Thyroid gland (tissue), 4 donors: ENCODE results near the gene YIPF1. TPM values are rescaled to one million over a fixed set of nuclear protein-coding genes. Genes with fewer than 3 reads are reported as not detected.

Source experiments
- DNase-seq, 2 donors: peaks; one replicate each; pipeline ENCODE4 v3.0.0-alpha.2; 2019
- H3K27ac ChIP-seq, 3 donors: fragments of 200-600 bp; sonication (generic); 1 replicate in 2 of 3; 2 replicates in 1 of 3; pipeline ENCODE4 v1.5.1; 2016 to 2019; ENCODE audit warnings: mild to moderate bottlenecking in 1 of 3, moderate library complexity in 1 of 3
- H3K27me3 ChIP-seq: fragments of 200-600 bp; sonication (generic); one replicate; pipeline ENCODE4 v1.5.1; 2019
- H3K36me3 ChIP-seq, 2 donors: fragments of 200-600 bp; sonication (generic); one replicate each; pipeline ENCODE4 v1.5.1; 2016 to 2019
- H3K4me1 ChIP-seq, 2 donors: fragments of 200-600 bp; sonication (generic); one replicate each; pipeline ENCODE4 v1.5.1; 2017 to 2019
- H3K4me3 ChIP-seq, 3 donors: fragments of 200-600 bp; sonication (generic); replicated peaks in 1 of 3; 1 replicate in 2 of 3; 2 replicates in 1 of 3; pipeline ENCODE4 v1.5.1; 2016; ENCODE audit warnings: mild to moderate bottlenecking in 1 of 3
- H3K9me3 ChIP-seq: fragments of 200-600 bp; sonication (generic); one replicate; pipeline ENCODE4 v1.5.1; 2017
- POLR2A ChIP-seq, 2 donors: fragments of 450-650 bp; IDR thresholded peaks; one replicate each; pipeline ENCODE4 v1.6.1; 2017; ENCODE audit warnings: antibody characterized with exemption in 2 of 2, mild to moderate bottlenecking in 2 of 2, moderate library complexity in 1 of 2
- WGBS, 2 donors: methylation state at CpG; one replicate each; pipeline ENCODE4 v1.1.5; 2017; 5-methylcytosine and 5-hydroxymethylcytosine counted together
- intact Hi-C: fragments of 100-400 bp; cut with DNase I; formaldehyde crosslinking; loops from one replicate; pipeline ENCODE4 v1.15.1; 2023
- total RNA-seq, 4 donors: library from RNA; depleted of rRNA; stranded (reverse); fragments of >200 nt; gene quantifications; one replicate each; pipeline ENCODE4 v1.2.3, GENCODE V29; 2016
- TF ChIP-seq, protein P1 (sequence below), 6 experiments: fragments of 200-600 bp in 3 of 6; fragments of 450-650 bp in 3 of 6; sonication (generic) in 3 of 6; IDR thresholded peaks; one replicate each; pipeline ENCODE4 v1.5.1; 2016 to 2019; ENCODE audit warnings: antibody characterized with exemption in 6 of 6, mild to moderate bottlenecking in 2 of 6, inconsistent platforms in 1 of 6, moderate library complexity in 1 of 6

The YIPF1 gene
- total RNA-seq, 4 donors from 2014 or later, result 41.5 to 66.6 (median 61.5) TPM

DNA sequence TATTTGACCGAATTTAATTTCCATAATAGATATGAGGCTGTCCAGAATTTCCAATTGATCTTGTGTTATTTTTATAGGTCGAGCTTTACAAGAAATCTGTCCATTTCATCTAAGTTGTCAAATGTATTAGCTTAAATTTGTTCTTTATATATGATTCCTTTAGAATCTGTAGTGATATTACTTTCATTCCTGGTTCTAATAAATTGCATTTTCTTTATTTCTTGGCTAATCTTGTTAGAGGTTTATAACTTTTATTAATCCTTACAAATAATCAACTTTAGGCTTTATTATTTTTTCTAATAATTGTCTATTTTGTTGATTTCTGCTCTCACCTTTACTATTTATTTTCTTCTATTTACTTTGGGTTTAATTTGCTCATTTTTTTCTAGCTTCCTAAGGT is 41.9 kb upstream of the YIPF1 start:
- no peak for DNase-seq
- H3K36me3 ChIP-seq, result peaks cover 0 to 10% of the 10 kb centered on the region in 2 donors
- H3K27ac ChIP-seq, result no peak overlapping the region
- no peaks in the 10 kb centered on the region for H3K27me3 ChIP-seq
- TF ChIP-seq POLR2A (IDR thresholded peaks at IDR 0.05), result no peak
- TF ChIP-seq, protein P1, sequence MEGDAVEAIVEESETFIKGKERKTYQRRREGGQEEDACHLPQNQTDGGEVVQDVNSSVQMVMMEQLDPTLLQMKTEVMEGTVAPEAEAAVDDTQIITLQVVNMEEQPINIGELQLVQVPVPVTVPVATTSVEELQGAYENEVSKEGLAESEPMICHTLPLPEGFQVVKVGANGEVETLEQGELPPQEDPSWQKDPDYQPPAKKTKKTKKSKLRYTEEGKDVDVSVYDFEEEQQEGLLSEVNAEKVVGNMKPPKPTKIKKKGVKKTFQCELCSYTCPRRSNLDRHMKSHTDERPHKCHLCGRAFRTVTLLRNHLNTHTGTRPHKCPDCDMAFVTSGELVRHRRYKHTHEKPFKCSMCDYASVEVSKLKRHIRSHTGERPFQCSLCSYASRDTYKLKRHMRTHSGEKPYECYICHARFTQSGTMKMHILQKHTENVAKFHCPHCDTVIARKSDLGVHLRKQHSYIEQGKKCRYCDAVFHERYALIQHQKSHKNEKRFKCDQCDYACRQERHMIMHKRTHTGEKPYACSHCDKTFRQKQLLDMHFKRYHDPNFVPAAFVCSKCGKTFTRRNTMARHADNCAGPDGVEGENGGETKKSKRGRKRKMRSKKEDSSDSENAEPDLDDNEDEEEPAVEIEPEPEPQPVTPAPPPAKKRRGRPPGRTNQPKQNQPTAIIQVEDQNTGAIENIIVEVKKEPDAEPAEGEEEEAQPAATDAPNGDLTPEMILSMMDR (IDR thresholded peaks at IDR 0.05), result no peak
- WGBS, 2 donors, result 96 to 98% methylated on average over 2 of the region's 2 CpGs
- no peaks in the 10 kb centered on the region for H3K9me3 ChIP-seq
- no peaks in the 10 kb centered on the region for H3K4me1 ChIP-seq
- H3K4me3 ChIP-seq, result no peak overlapping the region
- intact Hi-C loops, result no loop called here

DNA sequence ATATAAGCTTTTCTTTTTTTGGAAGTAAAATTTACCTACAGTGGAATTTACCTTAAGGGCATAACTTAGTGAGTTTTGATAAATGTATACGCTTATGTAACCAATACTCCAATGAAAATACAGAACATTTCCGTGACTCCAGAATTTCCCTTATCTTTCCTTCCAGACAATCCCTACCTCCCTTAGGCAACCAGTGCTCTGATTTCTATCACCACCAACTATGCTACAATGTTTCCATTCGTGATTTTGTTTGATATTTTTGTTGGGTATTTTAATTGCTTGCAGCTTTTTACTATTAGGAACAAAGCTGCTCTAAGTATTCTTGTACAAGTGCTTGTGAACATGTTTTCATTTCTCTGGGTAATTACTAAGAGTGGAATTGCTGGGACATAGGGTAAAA is 41.3 kb upstream of the YIPF1 start:
- DNase-seq, result no peak
- Histone ChIP-seq H3K4me3 (no peak overlapping the region), H3K36me3 (peaks cover 0 to 10% of the 10 kb centered on the region in 2 donors), H3K27me3 (no peaks in the 10 kb centered on the region), H3K9me3 (no peaks in the 10 kb centered on the region), H3K27ac (no peak overlapping the region), H3K4me1 (no peaks in the 10 kb centered on the region)
- 94 to 95% methylated on average over 3 of the region's 3 CpGs for WGBS, 2 donors
- intact Hi-C loops, result no loop called here
- no peak for TF ChIP-seq POLR2A (IDR thresholded peaks at IDR 0.05)
- TF ChIP-seq, protein P1 (IDR thresholded peaks at IDR 0.05), result no peak

GRCh38 chr1:53929246-53929960 is 39.8 kb upstream of the YIPF1 start:
- intact Hi-C loops, result no loop called here
- H3K4me3 ChIP-seq, result no peak overlapping the region
- H3K4me1 ChIP-seq, result no peaks in the 10 kb centered on the region
- no peaks in the 10 kb centered on the region for H3K27me3 ChIP-seq
- H3K36me3 ChIP-seq, result peaks cover 0 to 10% of the 10 kb centered on the region in 2 donors
- H3K27ac ChIP-seq, result no peak overlapping the region
- H3K9me3 ChIP-seq, result no peaks in the 10 kb centered on the region
- no peak for DNase-seq
- WGBS, 2 donors, result 84 to 97% methylated on average over 2 of the region's 2 CpGs
- TF ChIP-seq, protein P1 (IDR thresholded peaks at IDR 0.05), result no peak
- TF ChIP-seq POLR2A (IDR thresholded peaks at IDR 0.05), result no peak

- no peaks in the 10 kb centered on the region for H3K9me3 ChIP-seq
- no peak overlapping the region for H3K27ac ChIP-seq
- H3K36me3 ChIP-seq, result peaks cover 0 to 17% of the 10 kb centered on the region in 2 donors
- no peak for DNase-seq
- 89 to 95% methylated on average over 2 of the region's 2 CpGs for WGBS, 2 donors
- TF ChIP-seq, protein P1 (IDR thresholded peaks at IDR 0.05), result no peak
- no peak for TF ChIP-seq POLR2A (IDR thresholded peaks at IDR 0.05)
- H3K4me1 ChIP-seq, result no peaks in the 10 kb centered on the region
- H3K4me3 ChIP-seq, result no peak overlapping the region
- intact Hi-C loops, result no loop called here
- no peaks in the 10 kb centered on the region for H3K27me3 ChIP-seq
Observed at GRCh38 chr1:53927376-53927881, 37.8 kb upstream of the YIPF1 start.

DNA sequence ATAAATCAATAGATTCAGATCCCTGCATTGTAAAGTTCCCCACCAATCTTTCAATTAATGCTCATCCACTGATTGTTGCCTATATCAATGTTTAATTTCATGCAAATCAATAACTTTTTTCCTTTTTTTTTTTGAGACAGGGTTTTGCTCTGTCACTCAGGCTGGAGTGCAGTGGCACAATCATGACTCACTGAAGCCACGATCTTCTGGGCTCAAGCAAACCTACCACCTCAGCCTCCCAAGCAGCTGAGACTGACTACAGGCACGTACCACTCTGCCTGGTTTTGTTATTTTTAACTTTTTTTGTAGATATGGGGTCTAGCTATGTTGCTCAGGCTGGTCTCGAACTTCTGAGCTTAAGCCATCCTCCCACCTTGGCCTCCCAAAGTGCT is 30.1 kb upstream of the YIPF1 start:
- 89 to 95% methylated on average over 3 of the region's 3 CpGs for WGBS, 2 donors
- H3K36me3 ChIP-seq, result peaks cover 0 to 11% of the 10 kb centered on the region in 2 donors
- intact Hi-C loops, result no loop called here
- H3K27me3 ChIP-seq, result no peaks in the 10 kb centered on the region
- peaks cover 0 to 10% of the 10 kb centered on the region in 2 donors for H3K4me1 ChIP-seq
- no peak for TF ChIP-seq POLR2A (IDR thresholded peaks at IDR 0.05)
- TF ChIP-seq, protein P1 (IDR thresholded peaks at IDR 0.05), result no peak
- no peak for DNase-seq
- no peak overlapping the region for H3K4me3 ChIP-seq
- H3K9me3 ChIP-seq, result no peaks in the 10 kb centered on the region
- H3K27ac ChIP-seq, result no peak overlapping the region
